ENCODE measurements around the gene NME8.

The NME8 gene

GRCh38 chr7:37942934-37943610 lies 94.7 kb downstream of the NME8 start:
- no peaks in the 10 kb centered on the region; the same call in 1 of the 2 replicates for H3K9me3 ChIP-seq (ENCODE audit: control insufficient read depth, insufficient read depth, low read depth, low read length)
- 0 out of 2 replicates have a peak, but pooled peaks cover 10% of the 10 kb centered on the region for H3K4me1 ChIP-seq (ENCODE audit: control insufficient read depth, insufficient read depth, low read length)
- no peaks in the 10 kb centered on the region for H3K36me3 ChIP-seq (ENCODE audit: control insufficient read depth, insufficient read depth, low read length)
- H3K27me3 ChIP-seq (ENCODE audit: control insufficient read depth, insufficient read depth, low read length) = no peaks in the 10 kb centered on the region
- H3K27ac ChIP-seq (ENCODE audit: low read depth, low read length) = no peak overlapping the region
- H3K9ac ChIP-seq (ENCODE audit: low read length) = no peak overlapping the region
- no peak overlapping the region for H3K4me3 ChIP-seq (ENCODE audit: low read depth, low read length)

GRCh38 chr7:37943905-37944736 lies 95.7 kb downstream of the NME8 start:
- 0 out of 2 replicates have a peak, but pooled peaks cover 10% of the 10 kb centered on the region for H3K4me1 ChIP-seq (ENCODE audit: control insufficient read depth, insufficient read depth, low read length)
- no peak overlapping the region for H3K27ac ChIP-seq (ENCODE audit: low read depth, low read length)
- H3K36me3 ChIP-seq (ENCODE audit: control insufficient read depth, insufficient read depth, low read length) = no peaks in the 10 kb centered on the region
- H3K4me3 ChIP-seq (ENCODE audit: low read depth, low read length) = no peak overlapping the region
- no peaks in the 10 kb centered on the region for H3K9me3 ChIP-seq (ENCODE audit: control insufficient read depth, insufficient read depth, low read depth, low read length)
- H3K27me3 ChIP-seq (ENCODE audit: control insufficient read depth, insufficient read depth, low read length) = no peaks in the 10 kb centered on the region
- H3K9ac ChIP-seq (ENCODE audit: low read length) = no peak overlapping the region

GRCh38 chr7:37944737-37945054 lies 96.3 kb downstream of the NME8 start:
- Histone ChIP-seq H3K4me1 (ENCODE audit: control insufficient read depth, insufficient read depth, low read length) (0 out of 2 replicates have a peak, but pooled peaks cover 10% of the 10 kb centered on the region), H3K36me3 (ENCODE audit: control insufficient read depth, insufficient read depth, low read length) (no peaks in the 10 kb centered on the region), H3K27me3 (ENCODE audit: control insufficient read depth, insufficient read depth, low read length) (no peaks in the 10 kb centered on the region), H3K4me3 (ENCODE audit: low read depth, low read length) (no peak overlapping the region), H3K9ac (ENCODE audit: low read length) (no peak overlapping the region), H3K9me3 (ENCODE audit: control insufficient read depth, insufficient read depth, low read depth, low read length) (no peaks in the 10 kb centered on the region), H3K27ac (ENCODE audit: low read depth, low read length) (no peak overlapping the region)

GRCh38 chr7:37945336-37945735 lies 96.9 kb downstream of the NME8 start:
- H3K4me3 ChIP-seq (ENCODE audit: low read depth, low read length) = no peak overlapping the region
- no peak overlapping the region for H3K27ac ChIP-seq (ENCODE audit: low read depth, low read length)
- H3K9ac ChIP-seq (ENCODE audit: low read length) = no peak overlapping the region

DNA sequence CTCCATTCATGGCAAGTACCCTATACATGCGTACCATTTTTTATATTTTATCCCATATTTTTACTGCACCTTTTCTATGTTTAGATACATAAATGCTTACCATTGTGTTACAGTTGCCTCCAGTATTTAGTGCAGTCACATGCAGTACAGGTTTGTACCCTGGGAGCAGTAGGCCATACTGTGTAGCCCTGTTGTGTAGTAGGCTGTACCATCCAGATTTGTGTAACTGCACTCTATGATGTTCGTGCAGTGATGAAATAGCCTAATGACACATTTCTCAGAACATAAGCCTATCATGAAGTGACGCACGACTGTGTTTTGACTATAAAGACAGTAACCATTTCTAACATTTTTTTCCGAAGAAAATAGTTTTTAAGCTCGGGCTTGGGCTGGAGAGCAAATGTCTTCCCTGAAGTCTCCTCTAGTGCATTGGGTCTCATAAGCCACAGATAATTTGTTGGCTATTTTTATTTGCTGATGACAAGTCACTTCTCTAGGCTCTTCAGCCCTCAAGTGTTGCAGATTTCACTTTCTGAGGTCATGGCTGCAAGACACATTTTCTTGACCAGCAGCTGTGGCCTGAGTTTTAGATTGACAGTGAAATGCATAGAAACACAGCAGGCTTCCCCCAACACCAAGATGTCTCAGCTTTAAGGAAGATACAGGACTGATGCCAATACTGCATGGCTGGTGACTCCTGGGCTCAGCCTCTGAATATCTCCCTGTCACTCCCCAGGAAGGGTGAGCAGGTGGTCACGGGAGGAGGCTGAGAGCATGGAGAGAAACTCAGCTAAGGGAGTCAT lies 98.9 kb downstream of the NME8 start:
- Histone ChIP-seq H3K9me3 (ENCODE audit: control insufficient read depth, insufficient read depth, low read depth, low read length) (no peaks in the 10 kb centered on the region), H3K9ac (ENCODE audit: low read length) (no peak overlapping the region), H3K27me3 (ENCODE audit: control insufficient read depth, insufficient read depth, low read length) (no peaks in the 10 kb centered on the region), H3K27ac (ENCODE audit: low read depth, low read length) (no peak overlapping the region), H3K36me3 (ENCODE audit: control insufficient read depth, insufficient read depth, low read length) (no peaks in the 10 kb centered on the region), H3K4me3 (ENCODE audit: low read depth, low read length) (no peak overlapping the region), H3K4me1 (ENCODE audit: control insufficient read depth, insufficient read depth, low read length) (0 out of 2 replicates have a peak, but pooled peaks cover 10% of the 10 kb centered on the region)

More at GRCh38 chr7:37945336-37945735, 96.9 kb downstream of the NME8 start:
- Histone ChIP-seq H3K4me1 (ENCODE audit: control insufficient read depth, insufficient read depth, low read length) (0 out of 2 replicates have a peak, but pooled peaks cover 10% of the 10 kb centered on the region), H3K36me3 (ENCODE audit: control insufficient read depth, insufficient read depth, low read length) (no peaks in the 10 kb centered on the region), H3K27me3 (ENCODE audit: control insufficient read depth, insufficient read depth, low read length) (no peaks in the 10 kb centered on the region), H3K9me3 (ENCODE audit: control insufficient read depth, insufficient read depth, low read depth, low read length) (no peaks in the 10 kb centered on the region)

- Histone ChIP-seq H3K9ac (ENCODE audit: low read length) (no peak overlapping the region), H3K36me3 (ENCODE audit: control insufficient read depth, insufficient read depth, low read length) (no peaks in the 10 kb centered on the region), H3K27ac (ENCODE audit: low read depth, low read length) (no peak overlapping the region), H3K4me1 (ENCODE audit: control insufficient read depth, insufficient read depth, low read length) (0 out of 2 replicates have a peak, but pooled peaks cover 7% of the 10 kb centered on the region), H3K27me3 (ENCODE audit: control insufficient read depth, insufficient read depth, low read length) (no peaks in the 10 kb centered on the region), H3K9me3 (ENCODE audit: control insufficient read depth, insufficient read depth, low read depth, low read length) (no peaks in the 10 kb centered on the region), H3K4me3 (ENCODE audit: low read depth, low read length) (no peak overlapping the region)
Measured at GRCh38 chr7:37947941-37948210, 99.5 kb downstream of the NME8 start.
